ENCODE results near the gene HDAC10.

HDAC10 gene

DNA sequence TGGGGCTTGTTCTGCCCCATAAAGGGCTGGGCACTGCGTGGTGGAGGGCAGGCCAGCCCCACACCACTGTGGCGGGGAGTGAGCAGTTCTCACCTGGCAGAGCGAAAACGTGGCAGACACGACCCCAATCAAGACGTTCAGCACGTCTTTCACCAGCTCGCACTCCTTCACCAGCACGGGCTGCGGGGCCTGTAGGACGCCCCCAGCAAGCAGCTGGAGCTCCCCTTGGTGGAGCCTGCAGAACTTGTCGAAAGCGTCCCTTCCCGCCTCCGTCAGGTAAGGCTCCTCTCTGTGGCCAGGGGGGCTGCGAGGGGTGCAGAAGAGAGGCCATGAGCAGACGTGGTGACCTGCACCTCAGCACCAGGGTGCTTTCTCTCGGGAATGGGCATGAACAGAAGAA, 17.8 kb downstream of the HDAC10 start:
- DNase-seq = no peak

GRCh38 chr22:50232481-50233151, 18.4 kb downstream of the HDAC10 start:
- no peak for DNase-seq

- DNase-seq = no peak
Observed at GRCh38 chr22:50229370-50229769, 21.7 kb downstream of the HDAC10 start.

GRCh38 chr22:50228366-50228765, 22.7 kb downstream of the HDAC10 start:
- DNase-seq = no peak

- no peak for DNase-seq
Observed at GRCh38 chr22:50227579-50228215, 23.4 kb downstream of the HDAC10 start.

GRCh38 chr22:50226875-50227165, 24.2 kb downstream of the HDAC10 start:
- DNase-seq = no peak

GRCh38 chr22:50226063-50226874, 24.8 kb downstream of the HDAC10 start:
- no peak for DNase-seq

DNA sequence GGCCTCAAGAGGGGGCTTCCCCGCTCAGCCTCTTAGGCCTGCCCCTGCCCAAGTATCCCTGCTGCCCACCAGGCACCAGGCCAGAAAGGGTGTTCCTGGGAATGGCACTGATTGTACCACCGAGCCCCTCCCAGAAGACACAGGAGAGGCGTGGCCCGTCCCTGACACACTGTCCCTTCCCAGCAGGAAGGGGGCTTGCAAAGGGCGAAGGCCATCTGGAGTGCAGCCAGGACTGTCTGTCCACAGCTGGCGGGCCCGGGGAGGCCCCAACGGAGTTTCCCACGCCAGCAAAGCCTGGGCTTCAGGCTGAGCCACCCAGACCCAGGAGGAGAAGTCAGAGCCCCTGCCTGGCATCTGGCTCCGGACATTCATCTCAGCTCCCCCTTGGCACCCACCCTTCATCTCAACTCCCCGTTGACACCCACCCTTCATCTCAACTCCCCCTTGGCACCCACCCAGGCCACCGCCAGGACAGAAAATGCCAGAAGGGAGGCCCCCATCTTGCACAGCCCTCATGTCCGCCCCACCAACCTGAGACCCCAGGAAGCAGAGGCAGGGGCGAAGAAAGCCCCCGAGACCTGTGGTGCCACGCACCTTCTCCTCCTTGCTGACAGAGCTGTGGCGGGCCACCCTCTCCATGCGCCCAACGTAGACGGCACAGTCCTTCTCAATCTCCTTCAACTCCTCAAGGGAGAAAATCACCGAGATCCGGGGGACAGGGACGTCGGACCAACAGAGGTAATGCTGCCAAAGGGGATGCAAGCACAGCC, 25.7 kb downstream of the HDAC10 start:
- DNase-seq = no peak

GRCh38 chr22:50224071-50224470, 27.0 kb downstream of the HDAC10 start:
- no peak for DNase-seq

- no peak for DNase-seq
Observed at GRCh38 chr22:50222508-50222907, 28.6 kb downstream of the HDAC10 start.

GRCh38 chr22:50221410-50222300, 29.4 kb downstream of the HDAC10 start:
- DNase-seq = no peak

DNA sequence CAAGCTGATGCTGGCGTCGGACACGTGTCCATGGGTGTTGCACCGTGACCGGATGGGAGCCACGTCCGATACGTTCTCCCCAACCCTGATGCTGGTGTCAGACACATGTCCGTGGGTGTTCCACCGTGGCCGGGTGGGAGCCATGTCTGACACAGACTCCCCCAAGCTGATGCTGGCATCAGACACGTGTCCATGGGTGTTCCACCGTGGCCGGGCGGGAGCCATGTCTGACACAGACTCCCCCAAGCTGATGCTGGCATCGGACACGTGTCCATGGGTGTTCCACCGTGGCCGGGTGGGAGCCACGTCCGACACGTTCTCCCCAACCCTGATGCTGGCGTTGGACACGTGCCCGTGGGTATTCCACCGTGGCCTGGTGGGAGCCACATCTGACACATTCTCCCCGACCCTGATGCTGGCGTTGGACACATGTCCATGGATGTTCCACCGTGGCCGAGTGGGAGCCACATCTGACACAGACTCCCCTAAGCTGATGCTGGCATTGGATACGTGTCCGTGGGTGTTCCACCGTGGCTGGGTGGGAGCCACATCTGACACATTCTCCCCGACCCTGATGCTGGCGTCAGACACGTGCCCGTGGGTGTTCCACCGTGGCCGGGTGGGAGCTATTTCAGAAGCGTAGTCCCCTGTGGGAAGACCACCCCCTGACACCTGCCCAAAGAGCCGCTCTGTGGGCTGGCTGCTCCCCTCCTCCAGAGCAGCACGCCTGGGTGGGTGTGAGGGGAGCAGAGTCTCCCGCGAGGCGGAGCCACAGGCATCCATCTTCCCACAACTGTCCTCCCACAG, 30.3 kb downstream of the HDAC10 start:
- no peak for DNase-seq

- DNase-seq = no peak
Observed at GRCh38 chr22:50219800-50220602, 31.1 kb downstream of the HDAC10 start.

DNA sequence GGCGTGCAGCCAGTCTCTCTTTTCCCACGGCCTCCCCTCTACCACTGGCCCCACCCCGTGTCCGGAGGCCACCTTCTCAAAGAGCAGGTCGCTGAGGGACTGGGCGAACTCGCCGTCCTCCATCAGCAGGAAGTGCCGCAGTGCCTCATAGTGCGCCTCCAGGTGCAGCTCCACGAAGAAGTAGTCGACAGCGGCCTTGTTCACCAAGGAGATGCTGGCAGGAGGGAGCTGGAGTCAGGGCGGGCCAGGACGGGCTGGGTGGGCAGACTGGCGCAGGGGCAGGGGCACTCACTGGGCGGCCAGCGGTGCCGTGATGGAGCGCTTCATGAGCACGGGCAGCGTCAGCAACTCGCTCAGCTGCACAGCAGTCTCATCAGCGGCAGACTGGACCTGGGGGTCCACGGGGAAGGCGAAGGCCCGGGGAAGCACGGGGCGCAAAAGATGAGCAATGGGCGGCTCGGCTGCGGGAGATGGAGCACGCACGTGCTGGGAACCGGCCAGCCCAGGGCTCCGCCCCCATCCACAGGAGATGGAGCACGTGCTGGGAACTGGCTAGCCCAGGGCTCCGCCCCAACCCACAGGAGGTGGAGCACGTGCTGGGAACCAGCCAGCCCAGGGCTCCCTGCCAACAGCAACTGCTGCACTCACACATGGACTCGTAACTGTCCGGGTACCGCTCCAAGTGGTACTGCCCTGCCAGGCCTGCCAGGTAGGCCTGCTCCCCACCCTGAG, 31.9 kb downstream of the HDAC10 start:
- DNase-seq = peak; percentile 82

DNA sequence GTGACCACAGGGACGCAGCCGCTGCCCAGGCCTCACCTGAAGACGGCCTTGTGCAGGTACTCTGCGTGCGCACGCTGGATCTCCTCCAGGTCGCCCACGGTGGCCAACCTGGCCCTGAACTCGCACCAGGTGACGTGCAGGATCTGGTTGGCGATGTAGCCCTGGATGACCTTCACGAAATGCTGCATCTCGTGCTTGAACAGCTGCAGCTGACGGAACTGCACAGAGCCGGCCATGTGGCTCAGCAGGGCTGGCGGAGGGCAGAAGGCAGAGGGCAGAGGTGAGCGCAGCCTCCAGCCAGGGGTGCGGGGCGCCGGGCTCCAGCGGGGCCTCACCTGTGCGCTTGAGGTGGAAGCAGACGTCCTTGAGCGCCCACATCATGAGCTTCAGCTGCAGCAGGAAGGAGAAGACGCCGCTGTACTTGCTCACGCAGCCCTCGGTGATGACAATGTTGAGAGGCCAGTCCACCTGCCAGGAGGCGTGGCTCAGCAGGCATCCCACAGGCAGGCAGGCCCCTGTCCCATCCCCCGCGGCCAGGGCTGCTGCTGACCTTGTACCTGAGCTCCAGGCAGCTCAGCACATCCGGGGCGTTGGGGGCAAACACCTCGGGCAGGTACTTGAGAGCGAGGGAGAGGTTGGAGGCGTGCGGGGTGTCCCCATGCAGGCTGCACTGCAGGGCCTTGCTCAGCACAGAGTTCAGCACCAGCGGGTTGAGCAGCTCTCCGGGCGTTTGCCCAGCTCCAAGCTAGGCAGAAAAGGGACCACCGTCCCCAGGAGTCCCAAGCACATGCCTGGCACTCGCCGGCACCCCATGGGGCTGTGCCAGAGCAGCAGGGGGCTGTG, 32.7 kb downstream of the HDAC10 start:
- peak; percentile 63 for DNase-seq

GRCh38 chr22:50217543-50218152, 33.4 kb downstream of the HDAC10 start:
- DNase-seq = no peak

DNA sequence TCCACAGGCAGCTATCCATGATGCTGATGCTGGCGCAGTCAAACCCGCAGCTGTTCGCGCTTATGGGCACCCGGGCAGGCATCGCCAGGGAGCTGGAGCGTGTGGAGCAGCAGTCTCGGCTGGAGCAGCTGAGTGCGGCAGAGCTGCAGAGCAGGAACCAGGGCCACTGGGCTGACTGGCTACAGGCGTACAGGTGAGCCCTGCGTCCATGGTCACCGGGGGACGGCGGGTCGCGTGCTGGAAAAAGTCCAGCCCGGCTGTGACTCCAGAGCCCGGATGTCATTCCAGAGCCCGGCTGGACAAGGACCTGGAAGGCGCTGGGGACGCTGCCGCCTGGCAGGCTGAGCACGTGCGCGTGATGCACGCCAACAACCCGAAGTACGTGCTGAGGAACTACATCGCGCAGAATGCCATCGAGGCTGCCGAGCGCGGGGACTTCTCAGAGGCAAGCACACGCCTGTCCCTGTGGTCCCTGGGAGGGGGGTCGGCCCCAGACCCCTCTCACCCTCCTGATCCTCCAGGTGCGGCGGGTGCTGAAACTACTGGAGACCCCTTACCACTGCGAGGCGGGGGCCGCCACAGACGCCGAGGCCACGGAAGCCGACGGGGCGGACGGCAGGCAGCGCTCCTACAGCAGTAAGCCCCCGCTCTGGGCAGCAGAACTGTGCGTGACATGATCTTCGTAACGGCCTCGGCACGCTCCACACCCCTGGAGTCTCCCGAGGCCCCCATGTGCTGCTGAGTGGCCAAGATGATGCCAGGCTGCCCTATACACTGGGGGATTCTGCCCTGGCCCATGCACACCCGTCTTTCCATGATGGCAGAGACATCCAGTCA, 34.2 kb downstream of the HDAC10 start:
- DNase-seq = no peak

Measured in NCI-H345 (cell line).